ENCODE results near the gene CDC42SE1. TPM values are rescaled to one million over a fixed set of nuclear protein-coding genes. Genes with fewer than 3 reads are reported as not detected.

Gene CDC42SE1
- total RNA-seq, 2 experiments from 2014 or later = 86.5 to 92.8 TPM

- no peaks in the 10 kb centered on the region for H3K9me3 Mint-ChIP-seq
- H3K4me3 Mint-ChIP-seq = peak overlapping the region; percentile 96
- H3K27me3 Mint-ChIP-seq = no peaks in the 10 kb centered on the region
- peak; percentile 10 for ATAC-seq
- peaks cover 73% of the 10 kb centered on the region for H3K36me3 Mint-ChIP-seq (ENCODE audit: low read depth)
- ChIA-PET POLR2A (interaction anchor here (1.8 to 5.5 kb wide), 2 partner anchors 15 to 41 kb away, joined by 4 to 40 read pairs; partner anchors contain the start of gene GABPB2), CTCF (interaction anchor here (0.9 to 6.5 kb wide), 3 partner anchors 15 to 76 kb away, joined by 3 to 40 read pairs (median 4); partner anchors contain the start of gene GABPB2)
- TF ChIP-seq, protein P1, sequence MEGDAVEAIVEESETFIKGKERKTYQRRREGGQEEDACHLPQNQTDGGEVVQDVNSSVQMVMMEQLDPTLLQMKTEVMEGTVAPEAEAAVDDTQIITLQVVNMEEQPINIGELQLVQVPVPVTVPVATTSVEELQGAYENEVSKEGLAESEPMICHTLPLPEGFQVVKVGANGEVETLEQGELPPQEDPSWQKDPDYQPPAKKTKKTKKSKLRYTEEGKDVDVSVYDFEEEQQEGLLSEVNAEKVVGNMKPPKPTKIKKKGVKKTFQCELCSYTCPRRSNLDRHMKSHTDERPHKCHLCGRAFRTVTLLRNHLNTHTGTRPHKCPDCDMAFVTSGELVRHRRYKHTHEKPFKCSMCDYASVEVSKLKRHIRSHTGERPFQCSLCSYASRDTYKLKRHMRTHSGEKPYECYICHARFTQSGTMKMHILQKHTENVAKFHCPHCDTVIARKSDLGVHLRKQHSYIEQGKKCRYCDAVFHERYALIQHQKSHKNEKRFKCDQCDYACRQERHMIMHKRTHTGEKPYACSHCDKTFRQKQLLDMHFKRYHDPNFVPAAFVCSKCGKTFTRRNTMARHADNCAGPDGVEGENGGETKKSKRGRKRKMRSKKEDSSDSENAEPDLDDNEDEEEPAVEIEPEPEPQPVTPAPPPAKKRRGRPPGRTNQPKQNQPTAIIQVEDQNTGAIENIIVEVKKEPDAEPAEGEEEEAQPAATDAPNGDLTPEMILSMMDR (IDR thresholded peaks at IDR 0.05) = no peak
- peaks cover 56% of the 10 kb centered on the region for H3K4me1 Mint-ChIP-seq (ENCODE audit: low read depth)
- DNase-seq = no peak
- intact Hi-C loops (cut with micrococcal nuclease) = loop anchor here (5.0 kb wide), 1 partner anchor 34 kb away; no protein-coding TSS in a partner anchor
- peak overlapping the region; percentile 95 for H3K27ac Mint-ChIP-seq
Observed at GRCh38 chr1:151056149-151056548, 3.3 kb downstream of the CDC42SE1 start.

DNA sequence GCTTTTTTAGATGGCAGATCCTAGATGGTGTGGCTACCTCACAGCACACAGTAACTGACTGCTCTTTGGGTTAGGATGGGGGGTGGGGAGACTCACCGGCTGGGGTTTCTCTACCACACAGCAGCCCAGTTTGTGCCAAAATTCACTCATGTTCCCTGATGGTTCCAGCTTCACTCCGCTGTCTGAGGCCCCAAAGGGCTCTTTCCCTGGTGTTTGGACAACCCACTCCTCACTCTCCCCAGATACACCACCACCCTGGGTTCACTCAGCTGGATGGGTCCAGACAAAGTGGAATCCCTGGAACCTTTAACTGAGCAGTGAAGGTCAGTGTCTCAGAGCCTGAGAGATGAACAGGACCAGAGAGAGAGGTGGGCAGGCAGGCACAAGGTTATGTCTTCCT is 3.8 kb downstream of the CDC42SE1 start:
- CTCF ChIA-PET = interaction anchor here (0.9 to 6.5 kb wide), 3 partner anchors 16 to 75 kb away, joined by 3 to 40 read pairs (median 4); partner anchors contain the start of gene GABPB2

DNA sequence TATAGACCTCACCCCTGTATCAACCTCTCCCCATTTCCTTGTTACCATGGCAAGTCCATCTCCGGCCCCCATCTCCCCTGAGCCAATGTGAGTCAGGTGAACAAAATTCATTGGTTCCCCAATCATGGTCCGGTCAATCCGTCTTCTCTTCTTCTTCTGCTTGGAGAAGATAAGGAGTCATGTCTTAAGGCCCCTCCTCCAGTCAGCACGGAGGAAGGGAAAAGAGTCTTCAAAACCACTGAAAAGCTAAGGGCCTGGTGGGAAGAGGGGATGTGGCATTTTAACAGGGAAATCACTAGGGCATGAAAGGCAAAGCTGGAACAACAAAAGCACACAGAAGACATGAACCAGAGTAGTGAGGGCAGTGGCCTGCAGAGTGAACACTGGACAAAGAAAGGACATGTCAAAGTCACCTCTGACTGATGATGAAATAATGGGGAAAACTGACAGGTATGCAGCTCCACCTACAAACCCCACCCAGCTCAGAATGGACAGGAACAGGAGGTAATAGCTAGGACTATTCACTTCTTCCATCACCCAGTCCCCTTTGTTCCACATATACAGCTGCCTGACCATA is 4.4 kb downstream of the CDC42SE1 start:
- peak overlapping the region; percentile 95 for H3K27ac Mint-ChIP-seq
- peaks cover 53% of the 10 kb centered on the region for H3K4me1 Mint-ChIP-seq (ENCODE audit: low read depth)
- ATAC-seq (no peak), DNase-seq (no peak)
- CTCF ChIA-PET = interaction anchor here (1.0 to 6.5 kb wide), 4 partner anchors 16 to 75 kb away, joined by 4 to 40 read pairs (median 6); partner anchors contain the start of gene GABPB2
- TF ChIP-seq, protein P1 (IDR thresholded peaks at IDR 0.05) = no peak
- peaks cover 76% of the 10 kb centered on the region for H3K36me3 Mint-ChIP-seq (ENCODE audit: low read depth)
- H3K9me3 Mint-ChIP-seq = no peaks in the 10 kb centered on the region
- intact Hi-C loops (cut with micrococcal nuclease) = loop anchor here (5.0 kb wide), 1 partner anchor 33 kb away; no protein-coding TSS in a partner anchor
- H3K4me3 Mint-ChIP-seq = no peak overlapping the region
- POLR2A ChIA-PET = interaction anchor here (0.9 to 1.3 kb wide), 2 partner anchors 8 to 76 kb away, joined by 3 read pairs; no protein-coding TSS in a partner anchor
- H3K27me3 Mint-ChIP-seq = no peaks in the 10 kb centered on the region

More for the DNA sequence above, 3.8 kb downstream of the CDC42SE1 start:
- no peaks in the 10 kb centered on the region for H3K9me3 Mint-ChIP-seq
- DNase-seq (no peak), ATAC-seq (no peak)
- POLR2A ChIA-PET = interaction anchor here (0.9 to 5.5 kb wide), 3 partner anchors 9 to 76 kb away, joined by 3 to 40 read pairs (median 3); partner anchors contain the start of gene GABPB2
- peak overlapping the region; percentile 95 for H3K27ac Mint-ChIP-seq
- H3K36me3 Mint-ChIP-seq (ENCODE audit: low read depth) = peaks cover 76% of the 10 kb centered on the region
- no peaks in the 10 kb centered on the region for H3K27me3 Mint-ChIP-seq
- H3K4me1 Mint-ChIP-seq (ENCODE audit: low read depth) = peaks cover 52% of the 10 kb centered on the region
- intact Hi-C loops (cut with micrococcal nuclease) = loop anchor here (5.0 kb wide), 1 partner anchor 33 kb away; no protein-coding TSS in a partner anchor
- H3K4me3 Mint-ChIP-seq = peak overlapping the region; percentile 96
- TF ChIP-seq, protein P1 (IDR thresholded peaks at IDR 0.05) = no peak

GRCh38 chr1:151051356-151052009 is 7.9 kb downstream of the CDC42SE1 start:
- Mint-ChIP-seq H3K27ac (peak overlapping the region; percentile 36), H3K4me3 (no peak overlapping the region), H3K36me3 (ENCODE audit: low read depth) (peaks cover 61% of the 10 kb centered on the region), H3K27me3 (no peaks in the 10 kb centered on the region), H3K9me3 (no peaks in the 10 kb centered on the region), H3K4me1 (ENCODE audit: low read depth) (peaks cover 65% of the 10 kb centered on the region)
- POLR2A ChIA-PET = interaction anchor here (0.7 to 3.0 kb wide), 3 partner anchors 11 to 19 kb away, joined by 3 to 9 read pairs (median 8); partner anchors contain the start of gene GABPB2
- TF ChIP-seq, protein P1 (IDR thresholded peaks at IDR 0.05) = no peak
- CTCF ChIA-PET = interaction anchor here (0.8 to 2.2 kb wide), 5 partner anchors 8 to 71 kb away, joined by 3 to 13 read pairs (median 3); partner anchors contain the start of gene CDC42SE1
- DNase-seq = no peak
- intact Hi-C loops (cut with micrococcal nuclease) = no loop called here
- ATAC-seq = no peak

Measured in activated CD8-positive, alpha-beta T cell treated with anti-CD3 and anti-CD28 coated beads for 36 hours (primary cell).